HepG2 (cell line): Measurements from ENCODE around the gene PNMA5.

Experiments used
- CEBPG ChIP-seq: IDR thresholded peaks from 2 replicates; pipeline ENCODE4 v1.6.1; 2016
- CTCF ChIP-seq: sonication (generic); formaldehyde crosslinking; IDR thresholded peaks from 2 replicates; pipeline ENCODE4 v1.5.0; 2020; ENCODE audit warnings: mild to moderate bottlenecking, missing genetic modification reagents, moderate library complexity
- GABPA ChIP-seq, 2 experiments: IDR thresholded peaks; 2 replicates each; pipeline ENCODE4 v1.6.1; 2011 to 2016; ENCODE audit warnings: low read depth in 2 of 2, low read length in 1 of 2, missing biosample characterization in 1 of 2, missing genetic modification characterization in 1 of 2
- GABPB1 ChIP-seq: IDR thresholded peaks from 2 replicates; pipeline ENCODE4 v1.6.1; 2016; ENCODE audit warnings: mild to moderate bottlenecking, missing genetic modification reagents, moderate library complexity, missing compliant biosample characterization
- HIVEP1 ChIP-seq: sonication (generic); formaldehyde crosslinking; IDR thresholded peaks from 2 replicates; pipeline ENCODE4 v1.4.0; 2020; ENCODE audit warnings: mild to moderate bottlenecking, missing genetic modification reagents
- RAD21 ChIP-seq: fragments of 450-650 bp; formaldehyde crosslinking; IDR thresholded peaks from 2 replicates; pipeline ENCODE4 v1.5.0; 2020; ENCODE audit warnings: mild to moderate bottlenecking
- SMC3 ChIP-seq: IDR thresholded peaks from 2 replicates; pipeline ENCODE4 v1.6.1; 2011; ENCODE audit warnings: low read length, improper control_type of control experiment
- TBP ChIP-seq: sonication (generic); formaldehyde crosslinking; IDR thresholded peaks from 2 replicates; pipeline ENCODE4 v1.5.0; 2020; ENCODE audit warnings: missing genetic modification reagents
- YY1 ChIP-seq: IDR thresholded peaks from 2 replicates; pipeline ENCODE4 v1.6.1; 2011; ENCODE audit warnings: low read length, low read depth, moderate library complexity, mild to moderate bottlenecking; ENCODE audit not compliant: insufficient read depth, insufficient replicate concordance
- ZNF24 ChIP-seq: fragments of 450-650 bp; IDR thresholded peaks from 2 replicates; pipeline ENCODE4 v1.6.1; 2017; ENCODE audit warnings: antibody characterized with exemption, mild to moderate bottlenecking
- ZNF616 ChIP-seq: sonication (generic); formaldehyde crosslinking; IDR thresholded peaks from 2 replicates; pipeline ENCODE4 v1.5.0; 2020; ENCODE audit warnings: low read depth, mild to moderate bottlenecking, missing genetic modification reagents
- ZUFSP ChIP-seq: sonication (generic); formaldehyde crosslinking; IDR thresholded peaks from 2 replicates; pipeline ENCODE4 v1.9.0; 2021; ENCODE audit warnings: missing genetic modification reagents, mild to moderate bottlenecking, borderline replicate concordance

GRCh38 chrX:152950786-152951185 lies 43.1 kb downstream of the PNMA5 start:
- TF ChIP-seq GABPB1 (CRISPR knock-in tag): no peak
- no peak for TF ChIP-seq ZUFSP
- no peak for TF ChIP-seq SMC3
- TF ChIP-seq GABPA (IDR thresholded peaks at IDR 0.05; ENCODE audit: low read depth, low read length): no peak
- TF ChIP-seq GABPA (CRISPR knock-in tag; IDR thresholded peaks at IDR 0.05; ENCODE audit: low read depth): no peak
- no peak for TF ChIP-seq ZNF616 (CRISPR knock-in tag)
- no peak for TF ChIP-seq CTCF (CRISPR knock-in tag)
- TF ChIP-seq HIVEP1 (CRISPR knock-in tag): no peak
- no peak for TF ChIP-seq YY1
- TF ChIP-seq RAD21 (CRISPR knock-in tag): no peak
- TF ChIP-seq CEBPG (CRISPR knock-in tag): no peak
- TF ChIP-seq ZNF24: no peak
- no peak for TF ChIP-seq TBP
